Sigmoid colon (tissue), 4 donors: ENCODE measurements around the gene KIAA1217.

Experiments
- CTCF ChIP-seq, 4 experiments: fragments of 450-650 bp in 3 of 4; fragments of 200-600 bp in 1 of 4; IDR thresholded peaks; one replicate each; pipeline ENCODE4 v1.5.1; 2016 to 2019; ENCODE audit warnings: antibody characterized with exemption in 4 of 4, mild to moderate bottlenecking in 3 of 4, moderate library complexity in 2 of 4
- POLR2A ChIP-seq, 2 donors: fragments of 450-650 bp; IDR thresholded peaks; one replicate each; pipeline ENCODE4 v1.6.1; 2016; ENCODE audit warnings: antibody characterized with exemption in 2 of 2, mild to moderate bottlenecking in 2 of 2, moderate library complexity in 2 of 2
- POLR2AphosphoS5 ChIP-seq, 4 donors: sonication (generic); formaldehyde crosslinking; IDR thresholded peaks; one replicate each; pipeline ENCODE4 v1.6.1; 2017; ENCODE audit warnings: antibody characterized with exemption in 4 of 4

- TF ChIP-seq CTCF (IDR thresholded peaks at IDR 0.05) (no peak), POLR2AphosphoS5 (IDR thresholded peaks at IDR 0.05) (no peak), POLR2A (IDR thresholded peaks at IDR 0.05) (no peak)
Observed at GRCh38 chr10:24349379-24350001, 140.6 kb downstream of the KIAA1217 start.
